Measurements from ENCODE around the gene LNPEP. TPM values are rescaled to one million over a fixed set of nuclear protein-coding genes. Genes with fewer than 3 reads are reported as not detected.
A peak's percentile ranks its signal among the peaks of the same experiment; 100 is the strongest.

Gene LNPEP
- polyA plus RNA-seq, 3 donors from 2014 or later = 33.2 to 80.4 (median 39.9) TPM

GRCh38 chr5:97037819-97038218 is 101.9 kb downstream of the LNPEP start:
- Mint-ChIP-seq H3K4me1 (peaks cover 1 to 19% of the 10 kb centered on the region in 2 donors), H3K27ac (peak overlapping the region in 2 of 6 donors; percentile 43 to 53), H3K9me3 (no peaks in the 10 kb centered on the region), H3K36me3 (peaks cover 0 to 19% (median 6%) of the 10 kb centered on the region in 3 donors), H3K27me3 (ENCODE audit: low read depth in 3 of 3) (peaks cover 0 to 5% (median 4%) of the 10 kb centered on the region in 3 donors), H3K4me3 (no peak overlapping the region)
- DNase-seq = no peak

- Mint-ChIP-seq H3K9me3 (no peaks in the 10 kb centered on the region), H3K36me3 (peaks cover 0 to 5% (median 4%) of the 10 kb centered on the region in 3 donors), H3K4me3 (no peak overlapping the region), H3K27ac (no peak overlapping the region), H3K27me3 (ENCODE audit: low read depth in 3 of 3) (peaks cover 0 to 7% (median 6%) of the 10 kb centered on the region in 3 donors), H3K4me1 (peaks cover 0 to 12% of the 10 kb centered on the region in 2 donors)
- no peak for DNase-seq
These were observed 105.4 kb downstream of the LNPEP start for GRCh38 chr5:97041239-97041638.

DNA sequence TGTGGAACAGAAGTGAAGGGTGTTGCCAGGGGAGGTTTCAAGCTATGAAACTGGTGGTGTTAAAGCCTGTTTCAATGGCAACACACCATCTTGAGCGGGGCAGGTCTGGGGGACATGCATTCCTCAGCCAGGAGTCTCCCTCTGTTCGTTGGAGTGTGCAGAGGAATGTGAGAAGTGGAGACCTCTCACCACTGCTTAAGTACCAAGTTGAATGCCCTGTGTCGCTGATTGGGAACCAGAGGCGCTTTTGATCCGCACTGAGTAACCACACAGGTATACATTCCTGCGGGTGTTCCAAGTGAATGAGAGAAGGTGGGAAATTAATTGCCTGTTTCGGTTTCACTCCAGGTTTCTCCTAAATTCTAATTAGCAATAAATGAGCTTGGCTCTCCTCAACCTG is 107.1 kb downstream of the LNPEP start:
- no peak for DNase-seq
- peaks cover 0 to 7% (median 4%) of the 10 kb centered on the region in 3 donors for H3K27me3 Mint-ChIP-seq (ENCODE audit: low read depth in 3 of 3)
- peaks cover 0 to 6% of the 10 kb centered on the region in 2 donors for H3K4me1 Mint-ChIP-seq
- H3K36me3 Mint-ChIP-seq = no peaks in the 10 kb centered on the region
- H3K4me3 Mint-ChIP-seq = no peak overlapping the region
- no peaks in the 10 kb centered on the region for H3K9me3 Mint-ChIP-seq
- no peak overlapping the region for H3K27ac Mint-ChIP-seq

- Mint-ChIP-seq H3K36me3 (no peaks in the 10 kb centered on the region), H3K9me3 (no peaks in the 10 kb centered on the region), H3K27me3 (ENCODE audit: low read depth in 3 of 3) (peaks cover 0 to 7% (median 4%) of the 10 kb centered on the region in 3 donors), H3K4me3 (no peak overlapping the region), H3K4me1 (peaks cover 0 to 6% of the 10 kb centered on the region in 2 donors), H3K27ac (no peak overlapping the region)
- DNase-seq = no peak
These were observed 107.6 kb downstream of the LNPEP start for GRCh38 chr5:97043511-97043910.

DNA sequence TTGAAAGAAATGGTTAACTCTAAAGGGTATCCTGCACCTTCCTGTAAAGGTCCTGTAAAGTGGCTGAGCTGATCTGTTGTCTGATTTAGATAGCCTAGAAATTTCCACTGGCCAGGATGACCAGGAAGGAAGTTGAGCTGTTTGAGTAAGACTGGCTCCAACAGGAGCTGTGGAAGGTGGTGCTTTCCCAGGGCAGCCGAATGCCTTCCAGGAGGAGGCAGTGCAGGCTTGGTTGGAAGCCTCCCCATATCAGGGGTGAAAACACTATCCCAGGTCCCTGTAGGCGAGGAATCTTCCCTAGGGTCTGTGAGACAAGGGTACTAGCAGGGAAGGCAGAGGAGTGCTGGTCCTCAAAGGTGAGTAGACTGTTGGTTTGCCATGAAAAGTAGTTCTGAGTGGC is 108.2 kb downstream of the LNPEP start:
- Mint-ChIP-seq H3K9me3 (no peaks in the 10 kb centered on the region), H3K4me1 (peaks cover 0 to 1% of the 10 kb centered on the region in 2 donors), H3K27me3 (ENCODE audit: low read depth in 3 of 3) (peaks cover 0 to 4% (median 2%) of the 10 kb centered on the region in 3 donors), H3K36me3 (no peaks in the 10 kb centered on the region), H3K4me3 (no peak overlapping the region), H3K27ac (peak overlapping the region in 1 of 6 donors; percentile 42)
- no peak for DNase-seq

GRCh38 chr5:97046270-97046982 is 110.5 kb downstream of the LNPEP start:
- peaks cover 0 to 2% (median 2%) of the 10 kb centered on the region in 3 donors for H3K27me3 Mint-ChIP-seq (ENCODE audit: low read depth in 3 of 3)
- H3K9me3 Mint-ChIP-seq = no peaks in the 10 kb centered on the region
- no peak for DNase-seq
- H3K4me1 Mint-ChIP-seq = no peaks in the 10 kb centered on the region
- H3K27ac Mint-ChIP-seq = no peak overlapping the region
- no peak overlapping the region for H3K4me3 Mint-ChIP-seq
- H3K36me3 Mint-ChIP-seq = peaks cover 0 to 8% (median 0%) of the 10 kb centered on the region in 3 donors

- Mint-ChIP-seq H3K4me1 (no peaks in the 10 kb centered on the region), H3K27ac (no peak overlapping the region), H3K9me3 (no peaks in the 10 kb centered on the region), H3K36me3 (peaks cover 3 to 8% (median 3%) of the 10 kb centered on the region in 3 donors), H3K27me3 (ENCODE audit: low read depth in 3 of 3) (peaks cover 0 to 2% (median 2%) of the 10 kb centered on the region in 3 donors), H3K4me3 (no peak overlapping the region)
- no peak for DNase-seq
These were observed 111.2 kb downstream of the LNPEP start for GRCh38 chr5:97047076-97047475.

- Mint-ChIP-seq H3K27me3 (ENCODE audit: low read depth in 3 of 3) (peaks cover 2 to 4% (median 2%) of the 10 kb centered on the region in 3 donors), H3K4me3 (no peak overlapping the region), H3K27ac (no peak overlapping the region), H3K36me3 (peaks cover 5 to 12% (median 8%) of the 10 kb centered on the region in 3 donors), H3K9me3 (no peaks in the 10 kb centered on the region), H3K4me1 (no peaks in the 10 kb centered on the region)
- no peak for DNase-seq
These were observed 113.3 kb downstream of the LNPEP start for GRCh38 chr5:97049175-97049574.

DNA sequence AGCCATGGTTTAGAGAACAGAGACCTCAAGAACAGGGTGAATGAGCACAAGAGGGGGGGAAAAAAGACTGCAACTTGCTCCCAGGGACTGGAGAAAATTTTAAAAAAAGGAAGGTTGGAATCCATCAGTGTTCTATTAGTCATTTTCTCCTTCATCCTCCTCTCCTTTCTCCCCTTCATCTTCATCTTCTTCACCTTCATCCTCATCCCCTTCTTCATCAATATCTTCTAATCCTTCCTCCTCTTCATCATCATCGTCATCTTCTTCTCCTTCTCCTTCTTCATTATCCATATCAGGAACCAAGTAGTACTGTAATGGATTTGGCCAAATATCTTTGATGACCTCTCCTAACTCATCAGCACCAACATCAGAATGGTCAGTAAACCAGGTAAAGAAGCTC is 120.4 kb downstream of the LNPEP start:
- Mint-ChIP-seq H3K27me3 (ENCODE audit: low read depth in 3 of 3) (peaks cover 0 to 4% (median 2%) of the 10 kb centered on the region in 3 donors), H3K4me1 (no peaks in the 10 kb centered on the region), H3K27ac (no peak overlapping the region), H3K36me3 (peaks cover 3 to 20% (median 5%) of the 10 kb centered on the region in 3 donors), H3K9me3 (no peaks in the 10 kb centered on the region), H3K4me3 (no peak overlapping the region)
- DNase-seq = no peak

GRCh38 chr5:97062046-97062445 is 126.2 kb downstream of the LNPEP start:
- Mint-ChIP-seq H3K27me3 (ENCODE audit: low read depth in 3 of 3) (peaks cover 0 to 4% (median 0%) of the 10 kb centered on the region in 3 donors), H3K4me1 (no peaks in the 10 kb centered on the region), H3K36me3 (peaks cover 0 to 3% (median 0%) of the 10 kb centered on the region in 3 donors), H3K4me3 (no peak overlapping the region), H3K9me3 (no peaks in the 10 kb centered on the region), H3K27ac (no peak overlapping the region)
- DNase-seq = no peak

GRCh38 chr5:97063251-97063650 is 127.4 kb downstream of the LNPEP start:
- peaks cover 0 to 4% (median 0%) of the 10 kb centered on the region in 3 donors for H3K27me3 Mint-ChIP-seq (ENCODE audit: low read depth in 3 of 3)
- no peak overlapping the region for H3K27ac Mint-ChIP-seq

DNA sequence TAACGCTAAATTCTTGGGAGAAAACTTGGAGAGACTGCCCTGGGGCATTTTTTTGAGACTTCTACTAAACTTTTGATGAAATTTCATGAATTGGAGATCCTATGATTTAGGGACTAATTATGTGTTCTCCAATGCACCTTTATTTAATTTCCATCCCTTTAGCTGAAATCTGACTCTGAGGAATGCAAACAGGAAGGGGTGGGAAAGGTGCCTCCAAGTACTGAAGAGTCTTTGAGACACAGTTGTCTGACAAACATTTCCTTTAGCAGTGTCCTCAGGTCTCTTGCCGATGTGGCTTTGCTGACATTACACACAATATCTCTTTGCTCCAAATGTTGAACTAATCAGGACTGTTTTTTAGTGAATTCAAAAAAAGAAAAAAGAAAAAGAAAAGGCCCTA is 129.6 kb downstream of the LNPEP start:
- DNase-seq = no peak
- no peak overlapping the region for H3K4me3 Mint-ChIP-seq
- H3K4me1 Mint-ChIP-seq = no peaks in the 10 kb centered on the region

More at GRCh38 chr5:97063251-97063650, 127.4 kb downstream of the LNPEP start:
- no peak for DNase-seq
- Mint-ChIP-seq H3K4me1 (no peaks in the 10 kb centered on the region), H3K9me3 (no peaks in the 10 kb centered on the region), H3K36me3 (peaks cover 0 to 3% (median 0%) of the 10 kb centered on the region in 3 donors), H3K4me3 (no peak overlapping the region)

GRCh38 chr5:97067296-97067850 is 131.5 kb downstream of the LNPEP start:
- H3K9me3 Mint-ChIP-seq = no peaks in the 10 kb centered on the region
- no peaks in the 10 kb centered on the region for H3K36me3 Mint-ChIP-seq
- no peak for DNase-seq
- H3K27me3 Mint-ChIP-seq (ENCODE audit: low read depth in 3 of 3) = peaks cover 0 to 3% (median 0%) of the 10 kb centered on the region in 3 donors
- no peak overlapping the region for H3K4me3 Mint-ChIP-seq
- no peaks in the 10 kb centered on the region for H3K4me1 Mint-ChIP-seq
- no peak overlapping the region for H3K27ac Mint-ChIP-seq

More for the DNA sequence above, 129.6 kb downstream of the LNPEP start:
- Mint-ChIP-seq H3K9me3 (no peaks in the 10 kb centered on the region), H3K27me3 (ENCODE audit: low read depth in 3 of 3) (peaks cover 0 to 5% (median 0%) of the 10 kb centered on the region in 3 donors), H3K27ac (no peak overlapping the region), H3K36me3 (no peaks in the 10 kb centered on the region)

- Mint-ChIP-seq H3K36me3 (peaks cover 0 to 3% (median 0%) of the 10 kb centered on the region in 3 donors), H3K4me1 (no peaks in the 10 kb centered on the region), H3K27ac (no peak overlapping the region), H3K4me3 (no peak overlapping the region), H3K27me3 (ENCODE audit: low read depth in 3 of 3) (peaks cover 0 to 2% (median 0%) of the 10 kb centered on the region in 3 donors), H3K9me3 (no peaks in the 10 kb centered on the region)
- no peak for DNase-seq
These were observed 134.4 kb downstream of the LNPEP start for GRCh38 chr5:97070234-97070633.

Data from immature natural killer cell (primary cell).